Suppressor macrophage (primary cell): ENCODE data around the gene SAMD7.
A peak's percentile ranks its signal among the peaks of the same experiment; 100 is the strongest.

ENCODE experiments used
- DNase-seq, 4 experiments: peaks; one replicate each; pipeline ENCODE4 v3.0.0-alpha.2; 2020 to 2022

Gene SAMD7

DNA sequence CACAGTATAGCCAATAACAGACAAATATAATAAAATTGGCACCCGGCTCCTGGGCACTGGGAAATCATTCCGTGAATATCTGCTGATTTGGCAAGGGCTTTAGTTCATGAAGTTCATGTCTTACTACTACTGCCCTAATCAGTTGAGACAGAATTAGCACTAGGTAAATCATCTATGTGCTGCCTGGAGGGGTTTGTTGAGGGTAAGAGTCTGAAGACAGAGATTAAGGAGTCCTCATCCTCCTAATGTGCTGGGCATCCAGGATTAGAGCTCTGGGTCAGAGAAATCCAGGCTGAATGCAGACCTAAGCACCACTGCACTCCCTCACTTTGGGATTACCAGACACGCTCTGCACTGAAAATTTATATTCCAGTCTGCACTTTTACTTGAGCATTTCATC lies 2.0 kb downstream of the SAMD7 start:
- DNase-seq: no peak

DNA sequence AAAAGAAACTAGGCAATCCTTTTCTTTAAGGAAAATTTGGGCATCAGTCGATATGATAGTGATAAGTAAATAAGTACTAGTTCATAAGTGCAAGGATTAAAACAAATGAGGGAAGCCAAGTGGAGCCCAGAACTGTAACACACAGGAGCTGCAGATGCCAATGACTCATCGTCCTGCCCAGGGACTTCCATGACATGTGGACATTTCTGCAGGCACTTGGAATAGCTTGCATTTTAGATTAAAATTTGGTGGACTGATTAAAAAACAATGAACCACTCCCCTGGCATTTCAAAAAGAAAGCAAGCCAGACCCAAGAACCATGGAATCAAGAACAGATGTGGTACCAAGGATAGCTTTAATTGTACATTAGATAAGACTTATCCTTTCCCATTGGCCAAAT lies 2.9 kb downstream of the SAMD7 start:
- peak; percentile 30 to 57 (median 53) for DNase-seq

DNA sequence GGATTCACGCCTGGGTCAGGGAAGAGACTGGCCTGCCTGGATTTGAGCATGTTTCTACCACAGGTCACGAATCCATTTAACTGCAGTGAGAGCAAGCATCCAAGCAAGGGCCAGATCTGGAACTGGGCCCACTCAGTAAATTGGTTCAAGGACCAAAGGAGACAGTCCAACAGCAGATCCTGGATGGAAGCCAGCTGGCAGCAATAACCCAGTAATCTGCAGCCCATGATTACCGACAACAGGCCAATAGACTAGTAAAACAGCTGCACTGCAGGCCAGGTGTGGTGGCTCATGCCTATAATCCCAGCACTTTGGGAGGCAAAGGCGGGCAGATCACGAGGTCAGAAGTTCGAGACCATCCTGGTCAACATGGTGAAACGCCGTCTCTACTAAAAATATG lies 11.8 kb downstream of the SAMD7 start:
- DNase-seq: no peak

DNA sequence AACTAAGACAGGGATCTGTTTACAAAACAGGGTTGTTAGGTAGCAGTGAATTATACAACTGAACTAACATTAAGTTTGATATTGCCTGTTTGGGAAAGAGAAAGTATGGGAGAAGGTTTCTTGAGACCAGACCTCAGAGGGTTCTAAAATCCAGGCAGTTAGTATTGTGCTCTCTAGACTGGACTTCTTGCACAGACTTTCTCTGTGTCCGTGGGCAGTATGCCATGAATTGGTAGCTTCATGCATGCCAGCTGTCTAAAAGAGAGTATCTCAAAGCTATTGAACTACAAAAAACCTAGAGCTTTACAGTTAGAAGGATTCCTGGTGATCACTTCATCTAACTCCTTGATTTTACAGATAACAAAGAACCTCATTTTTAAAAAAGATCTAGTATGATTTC lies 12.5 kb downstream of the SAMD7 start:
- no peak for DNase-seq

DNA sequence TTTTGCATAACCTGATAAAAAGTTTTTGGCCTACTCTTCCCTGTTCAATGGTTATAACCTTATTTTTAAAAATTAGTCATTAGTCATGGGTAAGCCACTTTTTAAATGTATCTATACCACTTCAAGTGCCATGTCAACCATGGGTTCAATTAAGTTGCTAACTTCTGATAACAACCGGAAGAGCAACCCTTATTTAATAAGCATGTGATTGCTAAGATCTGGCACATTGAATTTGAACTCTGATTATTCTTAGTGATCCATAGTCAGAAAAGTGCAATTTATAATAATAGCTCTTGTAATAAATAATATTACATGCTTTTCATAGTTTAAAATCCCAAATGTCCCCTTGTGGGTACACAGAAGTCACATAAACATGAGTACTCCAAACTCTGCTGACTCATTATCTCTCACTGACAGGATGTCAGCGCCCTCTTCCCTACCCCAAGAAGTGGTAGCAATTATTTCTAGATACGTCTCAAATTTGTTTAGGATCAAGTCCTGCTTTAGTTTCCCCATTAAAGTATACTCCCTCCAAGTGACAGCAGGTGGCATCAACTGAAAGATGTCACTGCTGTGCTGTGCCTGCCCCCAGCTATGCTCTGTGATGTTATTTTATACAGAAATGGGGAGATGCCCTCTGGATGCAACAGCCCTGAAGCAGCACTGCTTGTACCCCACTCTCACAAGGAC lies 18.6 kb downstream of the SAMD7 start:
- DNase-seq: peak; percentile 29 to 48 (median 42)

DNA sequence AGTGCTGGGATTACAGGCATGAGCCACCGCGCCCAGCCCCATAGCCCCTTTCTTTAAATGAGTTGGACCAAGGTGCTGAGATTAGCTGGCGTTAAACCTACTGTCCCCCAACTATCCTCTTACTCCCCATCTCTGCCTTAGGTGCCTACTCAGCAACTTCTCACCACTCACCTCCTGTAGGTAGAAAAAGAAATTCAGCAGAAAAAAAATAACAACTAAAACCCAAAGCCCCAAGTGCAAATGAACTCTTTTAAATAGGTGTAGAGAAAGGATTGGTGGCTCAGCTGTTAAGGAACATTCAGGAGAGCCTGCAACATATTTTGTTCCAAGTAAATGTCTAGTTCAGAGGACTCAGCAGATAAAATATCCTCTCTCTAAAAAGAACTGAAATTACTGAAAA lies 19.5 kb downstream of the SAMD7 start:
- no peak for DNase-seq

DNA sequence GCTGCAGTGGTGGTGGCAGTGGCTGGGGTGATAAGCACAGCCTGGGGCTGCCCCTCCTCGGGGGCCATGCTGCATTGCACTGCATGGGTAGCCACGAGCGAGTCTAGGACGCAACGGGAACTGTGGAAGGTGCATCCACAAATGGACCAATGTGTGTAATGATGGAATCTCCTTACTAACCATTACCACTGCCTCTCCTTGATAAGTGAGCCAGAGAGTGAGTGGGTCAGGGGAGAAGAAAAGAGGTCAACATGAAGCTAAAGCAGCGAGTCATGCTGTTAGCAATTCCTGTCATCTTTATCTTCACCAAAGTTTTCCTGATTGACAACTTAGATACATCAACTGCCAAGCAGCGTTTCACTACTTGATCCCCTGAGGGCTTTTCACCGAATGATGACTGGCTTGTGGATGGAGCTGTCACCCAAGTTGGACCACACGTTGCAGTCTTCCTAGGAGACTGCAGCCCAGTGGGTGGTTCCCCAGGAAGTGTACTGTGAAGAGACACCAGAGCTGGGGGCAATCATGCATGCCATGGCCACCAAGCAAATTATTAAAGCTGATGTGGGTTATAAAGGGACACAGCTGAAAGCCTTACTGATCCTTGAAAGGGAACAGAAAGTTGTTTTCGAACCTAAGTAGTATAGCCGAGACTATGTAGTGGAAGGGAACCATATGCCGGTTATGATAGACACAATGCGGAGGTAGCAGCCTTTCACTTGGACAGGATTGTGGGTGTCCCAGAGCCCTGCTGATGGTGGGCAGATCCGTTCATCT lies 20.6 kb downstream of the SAMD7 start:
- DNase-seq: no peak

DNA sequence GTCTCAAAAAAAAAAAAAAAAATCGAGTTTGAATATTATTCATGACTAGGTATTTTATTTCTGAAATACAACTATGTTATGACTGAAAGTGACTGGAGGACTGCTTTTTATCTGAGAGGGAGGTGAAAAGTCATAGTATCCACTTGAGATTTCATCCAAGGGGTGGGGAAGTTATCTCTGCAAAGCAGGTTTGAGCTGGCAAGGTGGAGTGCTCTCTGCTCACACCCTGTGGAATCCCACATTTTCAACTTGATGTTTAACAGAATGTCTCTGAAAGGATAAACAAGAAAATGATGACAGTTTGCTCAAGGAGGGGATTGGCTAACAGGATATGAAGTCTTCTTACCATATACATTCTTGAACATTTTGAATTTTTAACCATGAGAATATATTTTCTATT lies 27.9 kb downstream of the SAMD7 start:
- no peak for DNase-seq

DNA sequence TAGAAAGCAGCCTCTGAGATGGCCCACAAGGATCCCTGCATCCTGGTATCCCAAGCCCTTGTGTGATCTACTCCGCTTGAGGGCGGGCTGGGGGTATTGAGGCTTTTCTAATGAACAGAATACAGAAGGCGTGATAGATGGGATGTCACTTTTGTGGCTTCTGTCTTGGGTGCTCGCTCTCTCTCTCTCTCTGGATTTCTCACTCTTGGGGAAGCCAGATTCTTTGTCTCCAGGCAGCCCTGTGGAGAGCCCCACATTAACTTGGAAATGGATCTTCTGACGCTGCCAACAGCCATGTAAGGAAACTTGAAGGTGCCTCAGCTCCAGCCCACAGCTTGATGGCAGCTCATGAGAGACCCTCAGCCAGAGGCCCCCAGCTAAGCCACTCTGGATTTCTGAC lies 28.4 kb downstream of the SAMD7 start:
- DNase-seq: no peak

DNA sequence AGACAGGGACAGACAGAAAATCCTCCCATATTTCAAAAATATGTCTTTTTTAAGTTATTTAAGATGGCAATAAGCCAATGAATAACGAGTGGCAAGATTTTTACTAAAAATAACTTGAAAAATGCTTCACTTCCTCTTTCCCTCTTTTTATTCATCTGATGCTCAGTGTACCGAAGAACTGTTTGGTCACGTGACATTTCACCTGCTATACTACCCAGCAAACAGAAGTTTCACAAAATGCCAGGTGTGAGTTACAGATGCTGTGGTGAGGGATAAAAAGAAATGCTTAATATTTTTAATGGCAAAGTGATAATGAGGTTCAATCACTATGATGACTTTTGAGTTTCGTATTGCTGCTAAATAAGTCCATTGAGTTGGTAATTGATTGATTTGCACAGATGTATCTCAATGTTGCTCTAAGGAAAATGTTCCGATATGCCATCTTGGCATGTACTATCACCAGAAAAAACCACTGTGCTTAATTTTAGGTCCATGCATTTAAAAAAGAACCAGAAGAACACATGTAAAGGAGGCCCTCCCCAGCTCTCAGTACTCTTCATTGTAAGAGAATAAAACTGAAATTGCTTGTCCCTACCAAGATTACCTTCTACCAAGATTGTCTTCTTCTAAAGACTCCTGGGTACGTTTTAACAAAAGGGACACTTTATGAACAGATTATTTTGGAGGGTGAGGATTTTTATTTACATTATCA lies 29.3 kb downstream of the SAMD7 start:
- peak in 2 of 4 experiments; percentile 28 to 47 for DNase-seq

DNA sequence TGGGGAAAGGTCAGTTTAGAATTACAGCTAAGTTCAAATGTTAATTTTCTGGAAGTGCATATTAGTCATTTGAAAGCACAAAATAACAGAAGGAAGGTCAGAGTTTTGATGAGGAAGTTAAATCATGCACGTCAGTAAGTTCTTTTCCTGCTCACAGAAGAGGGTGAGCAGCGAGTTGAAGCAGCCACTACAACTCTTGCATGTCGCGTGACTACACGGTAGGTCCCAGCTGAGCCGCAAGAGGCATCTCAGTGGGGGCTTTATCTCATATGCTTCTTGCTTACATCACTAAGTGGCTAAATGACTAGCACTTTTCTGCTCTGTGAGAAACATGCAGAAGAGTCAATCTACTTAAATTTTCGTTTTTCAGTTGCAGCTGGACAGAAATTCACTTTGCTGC lies 33.9 kb downstream of the SAMD7 start:
- DNase-seq: peak; percentile 89 to 98 (median 92)

DNA sequence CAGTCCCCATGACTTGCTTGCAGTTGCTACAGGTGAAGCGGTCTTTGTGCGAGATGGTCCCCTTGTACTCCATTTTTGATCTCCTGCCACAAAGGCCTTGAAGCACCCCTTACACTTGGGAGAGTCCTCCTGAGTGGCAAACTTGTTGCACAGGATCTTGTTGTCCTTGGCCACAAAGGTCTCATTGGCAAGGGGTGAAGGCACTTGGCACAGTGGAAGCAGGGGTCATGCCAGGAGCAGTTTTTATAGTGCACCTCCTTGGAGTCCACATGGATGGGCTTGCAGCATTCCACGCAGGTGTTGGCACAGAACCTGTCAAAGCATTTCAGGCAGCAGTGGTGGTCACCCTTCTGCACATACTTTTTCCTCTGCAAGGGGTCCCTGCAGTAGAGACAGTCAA lies 35.0 kb downstream of the SAMD7 start:
- no peak for DNase-seq

DNA sequence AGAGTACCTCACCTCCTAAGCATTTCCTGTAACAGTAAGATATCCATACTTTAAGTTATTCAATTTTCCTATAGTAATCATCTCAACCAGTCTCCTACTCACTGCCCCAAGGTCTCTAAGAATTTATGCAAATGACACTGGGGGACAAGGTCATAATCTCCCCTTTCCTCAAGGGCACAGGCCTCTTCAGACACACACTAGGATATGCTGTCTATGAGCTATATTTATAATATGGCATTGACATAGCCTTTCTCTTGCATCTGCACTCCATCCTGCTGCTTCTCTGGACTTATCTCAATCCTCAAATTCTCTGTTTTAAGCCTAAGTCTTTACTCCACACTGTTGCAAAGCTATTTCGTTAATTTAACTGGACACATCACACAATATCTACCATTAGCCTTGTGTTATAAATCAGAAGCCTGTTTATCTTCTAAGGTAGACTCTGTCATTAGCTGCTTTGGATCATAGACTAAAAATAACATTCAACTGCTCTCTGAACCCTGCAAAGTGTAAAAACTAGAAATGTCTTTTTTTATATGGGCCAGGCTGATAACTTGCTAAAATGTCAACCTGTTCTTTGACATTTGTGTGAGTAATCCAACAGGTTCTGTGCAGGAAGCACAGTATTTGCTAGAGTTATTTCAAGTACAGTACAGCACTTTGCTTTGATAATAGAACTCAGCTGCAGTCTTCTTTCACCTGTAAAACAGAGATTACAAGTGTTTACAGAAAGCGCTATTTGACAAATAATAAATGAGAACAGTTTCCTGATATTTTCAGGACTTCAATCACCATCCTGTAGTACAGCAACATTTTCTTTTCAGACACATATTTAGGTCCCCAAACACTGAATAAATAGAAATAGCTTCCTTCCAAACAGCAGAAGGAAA lies 37.4 kb downstream of the SAMD7 start:
- DNase-seq: no peak

DNA sequence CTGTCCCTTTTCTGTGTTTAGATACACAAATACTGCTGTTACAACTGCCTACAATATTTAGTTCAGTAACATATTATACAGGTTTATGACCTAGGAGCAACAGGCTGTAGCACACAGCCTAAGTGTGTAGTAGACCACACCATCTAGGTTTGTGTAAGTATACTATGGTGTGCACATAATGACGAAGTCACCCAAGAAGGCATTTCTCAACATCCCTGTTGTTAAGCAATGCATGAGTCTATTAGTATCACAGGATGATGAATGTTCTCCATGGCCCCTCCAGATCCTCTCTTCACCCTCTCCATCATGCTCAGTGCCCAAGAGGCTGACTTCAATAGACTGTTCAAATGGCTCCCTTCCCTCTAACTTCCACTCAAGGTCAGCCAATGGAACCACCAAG lies 40.7 kb downstream of the SAMD7 start:
- DNase-seq: peak; percentile 71 to 91 (median 80)

DNA sequence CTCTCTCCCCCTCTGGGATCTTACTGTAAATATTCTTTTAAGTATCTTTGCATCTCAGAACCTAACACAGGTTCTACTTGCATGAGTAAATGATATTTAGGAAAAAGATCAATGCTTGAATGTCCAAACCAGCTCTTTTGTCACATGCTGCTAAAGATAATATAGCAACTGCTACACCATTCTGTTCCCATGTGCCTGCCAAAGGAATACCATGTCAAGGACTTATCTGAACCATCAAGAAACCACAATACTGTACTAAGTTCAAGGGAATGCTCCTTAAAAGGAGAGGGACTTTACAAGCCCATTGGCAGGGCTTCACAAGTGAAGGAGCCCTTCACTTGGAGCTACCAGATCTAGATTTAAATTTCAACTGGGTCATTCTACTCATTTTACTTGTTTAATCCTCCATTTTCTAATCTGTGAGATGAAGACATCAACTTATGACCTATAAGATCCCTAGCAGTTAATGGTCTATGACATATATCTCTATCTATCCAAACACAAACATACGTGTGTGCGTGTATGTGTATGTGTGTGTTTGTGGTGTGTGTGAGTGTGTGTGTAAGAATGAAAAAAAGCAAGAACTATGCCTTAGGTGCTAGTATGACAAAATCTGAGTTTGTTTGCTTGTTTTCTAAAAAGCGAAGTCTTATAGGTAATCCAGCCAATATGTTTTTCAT lies 42.2 kb downstream of the SAMD7 start:
- DNase-seq: no peak

DNA sequence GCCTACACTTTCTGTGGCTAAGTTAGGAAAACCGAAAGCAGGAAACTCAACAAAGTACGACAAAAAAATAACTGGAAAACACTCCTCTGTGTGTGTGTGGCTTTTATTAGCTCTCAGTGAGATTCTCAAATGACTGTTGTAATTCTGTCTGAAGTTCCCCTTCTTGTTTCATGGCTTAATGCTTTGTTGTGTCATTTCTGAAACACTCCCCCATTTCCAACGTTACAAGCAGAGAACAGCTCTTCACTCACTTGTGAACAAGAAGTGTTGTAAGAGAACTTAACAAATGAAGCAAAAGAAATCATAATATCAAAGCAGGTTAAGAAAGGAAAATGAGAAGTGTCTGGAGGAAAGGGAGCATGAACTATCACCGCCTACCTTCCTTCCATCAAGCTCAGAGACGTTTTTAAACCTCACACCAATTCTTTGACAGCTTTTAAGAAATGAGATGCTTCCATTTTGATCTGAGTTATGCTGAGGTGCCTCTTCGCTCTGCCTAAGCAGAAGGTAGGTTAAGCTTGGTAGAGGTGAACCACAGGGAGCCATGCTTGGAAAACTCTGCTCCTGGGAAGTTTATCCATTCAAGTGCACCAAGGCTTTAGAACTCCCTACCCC lies 42.9 kb downstream of the SAMD7 start:
- peak; percentile 53 to 92 (median 78) for DNase-seq

DNA sequence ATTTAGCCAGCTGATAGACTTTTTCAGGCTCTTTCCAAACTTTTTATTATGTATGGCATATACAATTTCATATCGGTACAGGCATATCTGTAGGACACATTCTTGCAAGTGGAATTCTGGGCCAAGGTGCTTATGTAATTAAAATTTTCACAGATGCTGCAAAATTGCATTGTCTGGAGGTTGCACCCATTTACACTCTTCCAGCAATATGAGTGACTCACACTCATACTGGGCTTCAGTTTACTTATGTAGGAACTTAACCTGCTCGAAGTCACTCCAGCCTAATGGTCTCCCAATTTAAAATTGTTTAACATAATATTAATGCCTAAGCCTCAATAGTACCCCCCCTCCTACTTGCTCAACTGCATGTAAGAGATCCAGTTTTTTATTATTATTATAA lies 44.0 kb downstream of the SAMD7 start:
- peak in 3 of 4 experiments; percentile 17 to 58 (median 58) for DNase-seq

DNA sequence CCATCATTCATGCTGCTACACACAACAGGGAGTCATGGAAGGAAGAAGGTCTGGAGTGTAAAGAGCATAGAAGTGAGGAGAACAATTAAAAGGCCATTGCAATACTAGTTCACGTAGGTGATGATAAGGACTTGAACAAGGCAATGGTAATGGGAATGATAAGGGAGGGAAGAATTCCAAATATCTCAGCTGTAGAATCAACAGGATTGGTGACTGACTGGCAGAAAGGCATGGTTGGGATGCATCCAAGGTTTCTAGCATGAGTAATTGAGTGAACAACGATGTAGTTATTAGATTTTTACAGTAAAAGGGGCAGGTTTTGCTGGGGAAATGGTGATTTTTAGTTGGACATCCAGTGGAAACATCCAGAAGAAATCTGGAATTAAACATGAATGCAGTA lies 52.8 kb downstream of the SAMD7 start:
- no peak for DNase-seq

DNA sequence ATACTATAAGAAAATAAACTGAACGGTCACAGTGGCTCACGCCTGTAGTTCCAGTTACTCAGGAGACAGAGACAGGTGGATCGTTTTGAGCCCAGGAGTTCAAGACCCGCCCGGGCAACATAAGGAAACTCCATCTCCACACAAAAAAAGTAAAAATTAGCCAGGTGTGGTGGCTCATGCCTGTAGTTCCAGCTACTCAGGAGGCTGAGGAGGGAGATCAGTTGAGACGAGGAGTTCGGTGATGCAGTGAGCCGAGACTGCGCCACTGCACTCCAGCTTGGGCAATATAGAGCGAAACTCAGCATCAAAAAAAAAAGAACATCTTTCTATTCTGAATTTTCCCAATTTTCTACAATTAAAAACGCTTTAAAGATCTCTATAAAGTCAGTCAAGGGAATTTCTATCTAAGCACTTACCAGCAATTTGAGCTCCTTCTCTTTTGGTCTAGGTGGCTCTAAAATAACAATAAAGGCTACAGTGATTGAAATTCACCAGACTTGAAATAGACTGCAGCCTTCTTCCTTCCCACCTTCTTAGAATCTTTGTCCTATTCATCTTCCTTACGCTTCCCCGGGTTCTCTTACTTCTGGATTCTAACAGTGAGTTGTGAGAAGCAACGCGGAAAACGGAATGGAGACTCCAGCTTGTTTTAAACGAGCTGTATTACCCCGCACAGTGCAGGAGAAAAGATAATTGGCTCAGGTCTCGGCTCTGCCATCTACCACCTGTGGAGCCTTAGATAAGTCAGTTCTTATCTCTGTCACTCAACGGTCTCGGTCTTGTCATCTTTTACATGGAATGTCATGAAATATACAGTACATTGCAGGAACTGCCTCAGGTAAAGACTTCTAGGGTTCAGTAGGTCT lies 54.4 kb downstream of the SAMD7 start:
- no peak for DNase-seq

DNA sequence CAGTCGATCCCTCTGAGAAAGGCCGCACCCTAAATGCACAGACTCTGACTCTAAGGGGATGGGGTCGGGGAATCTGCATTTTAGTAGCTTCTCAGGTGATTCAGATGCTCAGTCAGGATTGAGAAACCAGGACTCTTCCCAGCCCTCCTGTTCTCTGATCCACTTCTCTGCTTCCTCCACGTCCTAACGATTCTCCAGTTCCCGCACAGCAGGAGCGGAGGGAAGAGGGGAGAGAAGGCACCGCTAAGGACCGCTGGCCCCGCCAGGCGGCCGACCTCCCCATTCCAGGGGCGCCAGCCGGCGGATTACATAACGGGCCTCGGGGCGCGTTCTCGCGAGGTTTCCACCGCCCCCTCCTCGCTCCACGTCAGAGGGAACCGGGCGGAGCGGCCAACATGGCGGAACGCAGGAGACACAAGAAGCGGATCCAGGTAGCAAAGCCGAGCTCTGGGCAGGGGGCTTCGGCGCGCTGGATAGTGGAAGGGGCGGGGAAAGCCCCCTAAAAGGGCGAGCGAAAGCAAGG lies 55.1 kb downstream of the SAMD7 start, which contains the start of gene SEC62:
TSS of gene SEC62 (plus strand) at position 380 of the 523 bp plus-strand sequence. CDS start at position 396, 16 bp downstream.
- DNase-seq: peak; percentile 97 to 98 (median 98)
